Esophagus muscularis mucosa (tissue), 4 donors: ENCODE data around the gene COL12A1. TPM values are rescaled to one million over a fixed set of nuclear protein-coding genes. Genes with fewer than 3 reads are reported as not detected.

Experiments
- DNase-seq: peaks from one replicate; pipeline ENCODE4 v3.0.0-alpha.2; 2017; ENCODE audit errors: extremely low spot score
- H3K27ac ChIP-seq, 4 donors: fragments of 200-600 bp; sonication (generic); replicated peaks in 1 of 4; 1 replicate in 3 of 4; 2 replicates in 1 of 4; pipeline ENCODE4 v1.5.1; 2016 to 2019; ENCODE audit warnings: mild to moderate bottlenecking in 1 of 4
- H3K27me3 ChIP-seq, 4 donors: fragments of 200-600 bp; sonication (generic); one replicate each; pipeline versions ENCODE4 v1.5.1 to v1.6.0; 2016 to 2019
- H3K36me3 ChIP-seq, 4 donors: fragments of 200-600 bp; sonication (generic); one replicate each; pipeline ENCODE4 v1.5.1; 2016 to 2019
- H3K4me1 ChIP-seq, 4 donors: fragments of 200-600 bp; sonication (generic); one replicate each; pipeline ENCODE4 v1.5.1; 2016 to 2019
- H3K4me3 ChIP-seq, 4 donors: fragments of 200-600 bp; sonication (generic); 1 replicate in 2 of 4; 2 replicates in 2 of 4; pipeline ENCODE4 v1.5.1; 2016 to 2019; ENCODE audit warnings: mild to moderate bottlenecking in 4 of 4, moderate library complexity in 1 of 4
- H3K9me3 ChIP-seq, 4 donors: fragments of 200-600 bp; sonication (generic); 1 replicate in 3 of 4; 2 replicates in 1 of 4; pipeline ENCODE4 v1.5.1; 2016 to 2019
- EP300 ChIP-seq: sonication (generic); formaldehyde crosslinking; IDR thresholded peaks from one replicate; pipeline ENCODE4 v1.6.1; 2017; ENCODE audit warnings: antibody characterized with exemption
- POLR2A ChIP-seq: fragments of 450-650 bp; IDR thresholded peaks from one replicate; pipeline ENCODE4 v1.6.1; 2017; ENCODE audit warnings: antibody characterized with exemption, moderate library complexity, mild to moderate bottlenecking, low read depth
- POLR2AphosphoS5 ChIP-seq, 2 donors: sonication (generic); formaldehyde crosslinking; IDR thresholded peaks; one replicate each; pipeline ENCODE4 v1.6.1; 2017; ENCODE audit warnings: antibody characterized with exemption in 2 of 2
- WGBS: methylation state at CpG from one replicate; pipeline ENCODE4 v1.1.5; 2018; 5-methylcytosine and 5-hydroxymethylcytosine counted together
- intact Hi-C: fragments of 100-400 bp; cut with DNase I; formaldehyde crosslinking; loops from one replicate; pipeline ENCODE4 v1.15.1; 2023
- total RNA-seq, 4 donors: library from RNA; depleted of rRNA; stranded (reverse); fragments of >200 nt; gene quantifications; one replicate each; pipeline versions ENCODE4 v1.1.0 to v1.2.1, GENCODE V29; 2016
- TF ChIP-seq, protein P1 (sequence below), 3 experiments: fragments of 200-600 bp in 2 of 3; fragments of 450-650 bp in 1 of 3; sonication (generic) in 2 of 3; IDR thresholded peaks; one replicate each; pipeline ENCODE4 v1.5.1; 2017 to 2019; ENCODE audit warnings: antibody characterized with exemption in 3 of 3, mild to moderate bottlenecking in 2 of 3, moderate library complexity in 1 of 3

Gene COL12A1
- total RNA-seq, 4 donors from 2014 or later: 309 to 477 (median 376) TPM

- 77% methylated on average over 2 of the region's 2 CpGs for WGBS
- Histone ChIP-seq H3K36me3 (peaks cover 0 to 98% (median 39%) of the 10 kb centered on the region in 4 donors), H3K4me3 (no peak overlapping the region), H3K4me1 (peaks cover 0 to 17% (median 8%) of the 10 kb centered on the region in 4 donors), H3K9me3 (no peaks in the 10 kb centered on the region), H3K27ac (peak overlapping the region in 2 of 4 donors; percentile 31 to 40), H3K27me3 (no peaks in the 10 kb centered on the region)
- intact Hi-C loops: no loop called here
- DNase-seq: no peak
- TF ChIP-seq EP300: no peak
- TF ChIP-seq POLR2AphosphoS5 (IDR thresholded peaks at IDR 0.05): no peak
- TF ChIP-seq, protein P1, sequence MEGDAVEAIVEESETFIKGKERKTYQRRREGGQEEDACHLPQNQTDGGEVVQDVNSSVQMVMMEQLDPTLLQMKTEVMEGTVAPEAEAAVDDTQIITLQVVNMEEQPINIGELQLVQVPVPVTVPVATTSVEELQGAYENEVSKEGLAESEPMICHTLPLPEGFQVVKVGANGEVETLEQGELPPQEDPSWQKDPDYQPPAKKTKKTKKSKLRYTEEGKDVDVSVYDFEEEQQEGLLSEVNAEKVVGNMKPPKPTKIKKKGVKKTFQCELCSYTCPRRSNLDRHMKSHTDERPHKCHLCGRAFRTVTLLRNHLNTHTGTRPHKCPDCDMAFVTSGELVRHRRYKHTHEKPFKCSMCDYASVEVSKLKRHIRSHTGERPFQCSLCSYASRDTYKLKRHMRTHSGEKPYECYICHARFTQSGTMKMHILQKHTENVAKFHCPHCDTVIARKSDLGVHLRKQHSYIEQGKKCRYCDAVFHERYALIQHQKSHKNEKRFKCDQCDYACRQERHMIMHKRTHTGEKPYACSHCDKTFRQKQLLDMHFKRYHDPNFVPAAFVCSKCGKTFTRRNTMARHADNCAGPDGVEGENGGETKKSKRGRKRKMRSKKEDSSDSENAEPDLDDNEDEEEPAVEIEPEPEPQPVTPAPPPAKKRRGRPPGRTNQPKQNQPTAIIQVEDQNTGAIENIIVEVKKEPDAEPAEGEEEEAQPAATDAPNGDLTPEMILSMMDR (IDR thresholded peaks at IDR 0.05): no peak
- TF ChIP-seq POLR2A: no peak
Measured at GRCh38 chr6:75126518-75126917, 79.3 kb downstream of the COL12A1 start.

GRCh38 chr6:75124983-75125382, 80.9 kb downstream of the COL12A1 start:
- WGBS: 85% methylated on average over 2 of the region's 2 CpGs
- DNase-seq: no peak
- intact Hi-C loops: no loop called here
- Histone ChIP-seq H3K36me3 (peaks cover 0 to 95% (median 35%) of the 10 kb centered on the region in 4 donors), H3K27me3 (no peaks in the 10 kb centered on the region), H3K4me1 (peaks cover 0 to 17% (median 8%) of the 10 kb centered on the region in 4 donors), H3K27ac (peak overlapping the region in 1 of 4 donors; percentile 16), H3K9me3 (no peaks in the 10 kb centered on the region), H3K4me3 (no peak overlapping the region)
- TF ChIP-seq, protein P1 (IDR thresholded peaks at IDR 0.05): no peak
- TF ChIP-seq POLR2AphosphoS5 (IDR thresholded peaks at IDR 0.05): no peak

- Histone ChIP-seq H3K4me3 (no peak overlapping the region), H3K9me3 (no peaks in the 10 kb centered on the region), H3K36me3 (peaks cover 0 to 94% (median 31%) of the 10 kb centered on the region in 4 donors), H3K27me3 (no peaks in the 10 kb centered on the region), H3K27ac (no peak overlapping the region), H3K4me1 (peaks cover 0 to 12% (median 0%) of the 10 kb centered on the region in 4 donors)
- 47% methylated on average over 2 of the region's 2 CpGs for WGBS
- intact Hi-C loops: no loop called here
- TF ChIP-seq, protein P1 (IDR thresholded peaks at IDR 0.05): no peak
- TF ChIP-seq POLR2AphosphoS5 (IDR thresholded peaks at IDR 0.05) (no peak), POLR2A (no peak), EP300 (no peak)
- DNase-seq: no peak
Measured at GRCh38 chr6:75124085-75124484, 81.8 kb downstream of the COL12A1 start.

DNA sequence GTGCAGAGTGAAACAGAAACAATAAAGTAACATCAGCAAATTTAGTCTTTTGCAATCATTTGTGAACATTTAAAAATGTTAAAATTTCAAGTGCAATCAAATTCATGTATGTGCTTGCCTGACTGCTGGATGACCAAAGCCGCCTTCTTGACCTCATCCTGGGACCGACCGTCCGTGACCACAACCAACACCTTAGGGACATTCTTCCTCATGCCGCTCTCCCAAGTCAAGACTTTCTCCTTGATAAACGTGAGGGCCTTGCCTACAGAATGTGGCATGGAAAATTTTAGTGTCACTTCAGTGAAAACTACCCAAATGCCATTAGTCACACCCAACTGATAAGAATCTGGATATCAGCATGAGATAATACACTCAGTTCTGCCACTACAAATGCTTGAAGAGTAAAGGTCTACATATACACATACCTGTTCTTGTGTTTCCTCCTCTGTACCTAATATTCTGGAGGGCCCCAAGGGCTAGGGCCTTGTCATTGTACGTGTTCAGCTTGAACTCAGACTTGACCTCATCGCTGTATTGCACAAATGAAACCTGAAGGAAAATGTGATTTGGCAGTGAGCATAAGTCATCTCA, 86.8 kb downstream of the COL12A1 start:
- no peak overlapping the region for H3K4me3 ChIP-seq
- intact Hi-C loops: loop anchor here (5.0 kb wide), 1 partner anchor 83 kb away; no protein-coding TSS in a partner anchor
- no peaks in the 10 kb centered on the region for H3K9me3 ChIP-seq
- DNase-seq: no peak
- TF ChIP-seq EP300: no peak
- no peak for TF ChIP-seq POLR2A
- TF ChIP-seq, protein P1 (IDR thresholded peaks at IDR 0.05): no peak
- TF ChIP-seq POLR2AphosphoS5 (IDR thresholded peaks at IDR 0.05): no peak
- H3K4me1 ChIP-seq: peaks cover 0 to 27% (median 24%) of the 10 kb centered on the region in 4 donors
- no peak overlapping the region for H3K27ac ChIP-seq
- no peaks in the 10 kb centered on the region for H3K27me3 ChIP-seq
- peaks cover 0 to 63% (median 18%) of the 10 kb centered on the region in 4 donors for H3K36me3 ChIP-seq
- 89% methylated on average over 8 of the region's 8 CpGs for WGBS
